K562 (cell line): Measurements from ENCODE around the gene SLC4A2. TPM values are rescaled to one million over a fixed set of nuclear protein-coding genes. Genes with fewer than 3 reads are reported as not detected.

Source experiments
- CC2D1A ChIP-seq: fragments of 450-650 bp; IDR thresholded peaks from 2 replicates; pipeline ENCODE4 v1.6.1; 2017; ENCODE audit warnings: mild to moderate bottlenecking
- FOXK1 ChIP-seq: sonication (generic); formaldehyde crosslinking; IDR thresholded peaks from 2 replicates; pipeline ENCODE4 v1.8.0; 2022; ENCODE audit warnings: missing genetic modification reagents, mild to moderate bottlenecking, borderline replicate concordance
- HIVEP1 ChIP-seq: fragments of 250-450 bp; sonication (Bioruptor Pico); IDR thresholded peaks from 2 replicates; pipeline ENCODE4 v1.4.0; 2020; ENCODE audit warnings: mild to moderate bottlenecking
- HNRNPK ChIP-seq: fragments of 200-400 bp; formaldehyde crosslinking; IDR thresholded peaks from one replicate; pipeline ENCODE4 v1.6.1; 2018; ENCODE audit warnings: mild to moderate bottlenecking, low read depth, low read length; ENCODE audit not compliant: poor library complexity, severe bottlenecking
- KDM4B ChIP-seq, 2 experiments: fragments of 450-650 bp in 1 of 2; sonication (generic) in 1 of 2; IDR thresholded peaks; 2 replicates each; pipeline ENCODE4 v1.6.1; 2016 to 2017; ENCODE audit warnings: borderline replicate concordance in 2 of 2, antibody characterized with exemption in 1 of 2, low read depth in 1 of 2, mild to moderate bottlenecking in 1 of 2
- NR2C2 ChIP-seq, 2 experiments: fragments of 200-800 bp in 1 of 2; sonication (Bioruptor generic) in 1 of 2; sonication (generic) in 1 of 2; formaldehyde crosslinking in 1 of 2; IDR thresholded peaks; 2 replicates each; pipeline versions ENCODE4 v1.6.1 to v1.8.0; 2016 to 2022; ENCODE audit warnings: mild to moderate bottlenecking in 1 of 2, missing compliant biosample characterization in 1 of 2, missing genetic modification characterization in 1 of 2, missing genetic modification reagents in 1 of 2
- POLR2B ChIP-seq: fragments of 450-650 bp; IDR thresholded peaks from 2 replicates; pipeline ENCODE4 v1.6.1; 2018; ENCODE audit warnings: low read depth; ENCODE audit not compliant: partially characterized antibody
- RREB1 ChIP-seq: fragments of 250-450 bp; sonication (Bioruptor Pico); IDR thresholded peaks from 2 replicates; pipeline ENCODE4 v1.4.0; 2020
- TAL1 ChIP-seq: fragments of 450-650 bp; IDR thresholded peaks from 2 replicates; pipeline ENCODE4 v1.6.1; 2016; ENCODE audit warnings: mild to moderate bottlenecking
- TEAD1 ChIP-seq, 2 experiments: fragments of 450-650 bp in 1 of 2; sonication (generic) in 1 of 2; formaldehyde crosslinking; IDR thresholded peaks; 2 replicates each; pipeline versions ENCODE4 v1.4.0 to v1.8.0; 2020 to 2022; ENCODE audit warnings: mild to moderate bottlenecking in 2 of 2, missing genetic modification reagents in 1 of 2
- ZBED1 ChIP-seq: IDR thresholded peaks from 2 replicates; pipeline ENCODE4 v1.6.1; 2014
- ZNF668 ChIP-seq: fragments of 250-450 bp; sonication (Bioruptor Pico); IDR thresholded peaks from 2 replicates; pipeline ENCODE4 v1.8.0; 2022; ENCODE audit warnings: mild to moderate bottlenecking, inconsistent platforms
- polyA plus RNA-seq, 8 experiments: library from polyadenylated mRNA; depleted of rRNA in 4 of 8; stranded (reverse) in 5 of 8; unstranded in 3 of 8; fragments of >200 nt; fragmentation: Nextera tagmentation in 2 of 8; fragmentation: Illumina TruSeq in 1 of 8; extraction: Ambion mirVana in 2 of 8; extraction: Trizol in 1 of 8; gene quantifications; 2 replicates each; pipeline versions ENCODE4 v1.2.1 to v1.2.3, GENCODE V29; 2011 to 2014; ENCODE audit warnings: inconsistent platforms in 1 of 8, missing spikeins in 1 of 8
- total RNA-seq, 7 experiments: library from RNA; depleted of rRNA in 6 of 7; stranded (reverse); fragments of >200 nt in 6 of 7; fragmentation: Illumina TruSeq in 2 of 7; extraction: Trizol in 2 of 7; gene quantifications; 2 replicates each; pipeline versions ENCODE4 v1.2.1 to v1.2.3, GENCODE V29; 2011 to 2021; ENCODE audit warnings: low replicate concordance in 1 of 7
- TF ChIP-seq, protein P1 (sequence below), 3 experiments: fragments of 200-800 bp in 1 of 3; fragments of 250-450 bp in 1 of 3; fragments of 450-650 bp in 1 of 3; sonication (Bioruptor Pico) in 1 of 3; sonication (Bioruptor generic) in 1 of 3; formaldehyde crosslinking in 1 of 3; IDR thresholded peaks; 2 replicates each; pipeline versions ENCODE4 v1.6.1 to v1.8.0; 2016 to 2022; ENCODE audit warnings: mild to moderate bottlenecking in 2 of 3, missing genetic modification characterization in 2 of 3, missing compliant biosample characterization in 1 of 3, moderate library complexity in 1 of 3
- TF ChIP-seq, protein P2 (sequence below), 2 experiments: fragments of 450-650 bp; IDR thresholded peaks; 2 replicates each; pipeline ENCODE4 v1.6.1; 2018; ENCODE audit warnings: mild to moderate bottlenecking in 2 of 2, low read depth in 1 of 2; ENCODE audit not compliant: partially characterized antibody in 2 of 2

The SLC4A2 gene
- total and polyA plus RNA-seq, 9 of the 15 experiments (the other 6 are each of a cell fraction or from before 2014, with no cell fraction given) = 11.4 to 375 (median 130) TPM

GRCh38 chr7:151075978-151076426 is 16.6 kb downstream of the SLC4A2 start (continued):
- peak; percentile 69 for TF ChIP-seq POLR2B
- TF ChIP-seq FOXK1 (CRISPR knock-in tag) = no peak
- TF ChIP-seq ZNF668 (CRISPR knock-in tag) = no peak
- no peak for TF ChIP-seq HIVEP1
- TF ChIP-seq, protein P1, sequence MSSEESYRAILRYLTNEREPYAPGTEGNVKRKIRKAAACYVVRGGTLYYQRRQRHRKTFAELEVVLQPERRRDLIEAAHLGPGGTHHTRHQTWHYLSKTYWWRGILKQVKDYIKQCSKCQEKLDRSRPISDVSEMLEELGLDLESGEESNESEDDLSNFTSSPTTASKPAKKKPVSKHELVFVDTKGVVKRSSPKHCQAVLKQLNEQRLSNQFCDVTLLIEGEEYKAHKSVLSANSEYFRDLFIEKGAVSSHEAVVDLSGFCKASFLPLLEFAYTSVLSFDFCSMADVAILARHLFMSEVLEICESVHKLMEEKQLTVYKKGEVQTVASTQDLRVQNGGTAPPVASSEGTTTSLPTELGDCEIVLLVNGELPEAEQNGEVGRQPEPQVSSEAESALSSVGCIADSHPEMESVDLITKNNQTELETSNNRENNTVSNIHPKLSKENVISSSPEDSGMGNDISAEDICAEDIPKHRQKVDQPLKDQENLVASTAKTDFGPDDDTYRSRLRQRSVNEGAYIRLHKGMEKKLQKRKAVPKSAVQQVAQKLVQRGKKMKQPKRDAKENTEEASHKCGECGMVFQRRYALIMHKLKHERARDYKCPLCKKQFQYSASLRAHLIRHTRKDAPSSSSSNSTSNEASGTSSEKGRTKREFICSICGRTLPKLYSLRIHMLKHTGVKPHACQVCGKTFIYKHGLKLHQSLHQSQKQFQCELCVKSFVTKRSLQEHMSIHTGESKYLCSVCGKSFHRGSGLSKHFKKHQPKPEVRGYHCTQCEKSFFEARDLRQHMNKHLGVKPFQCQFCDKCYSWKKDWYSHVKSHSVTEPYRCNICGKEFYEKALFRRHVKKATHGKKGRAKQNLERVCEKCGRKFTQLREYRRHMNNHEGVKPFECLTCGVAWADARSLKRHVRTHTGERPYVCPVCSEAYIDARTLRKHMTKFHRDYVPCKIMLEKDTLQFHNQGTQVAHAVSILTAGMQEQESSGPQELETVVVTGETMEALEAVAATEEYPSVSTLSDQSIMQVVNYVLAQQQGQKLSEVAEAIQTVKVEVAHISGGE (CRISPR knock-in tag; IDR thresholded peaks at IDR 0.05) = no peak
- no peak for TF ChIP-seq RREB1
- TF ChIP-seq KDM4B (IDR thresholded peaks at IDR 0.05; ENCODE audit: borderline replicate concordance in 2 of 2, low read depth in 1 of 2) = no peak
- no peak for TF ChIP-seq CC2D1A
- no peak for TF ChIP-seq NR2C2 (CRISPR knock-in tag; IDR thresholded peaks at IDR 0.05)
- TF ChIP-seq NR2C2 (tag; IDR thresholded peaks at IDR 0.05) = no peak
- no peak for TF ChIP-seq HNRNPK
- TF ChIP-seq, protein P2, sequence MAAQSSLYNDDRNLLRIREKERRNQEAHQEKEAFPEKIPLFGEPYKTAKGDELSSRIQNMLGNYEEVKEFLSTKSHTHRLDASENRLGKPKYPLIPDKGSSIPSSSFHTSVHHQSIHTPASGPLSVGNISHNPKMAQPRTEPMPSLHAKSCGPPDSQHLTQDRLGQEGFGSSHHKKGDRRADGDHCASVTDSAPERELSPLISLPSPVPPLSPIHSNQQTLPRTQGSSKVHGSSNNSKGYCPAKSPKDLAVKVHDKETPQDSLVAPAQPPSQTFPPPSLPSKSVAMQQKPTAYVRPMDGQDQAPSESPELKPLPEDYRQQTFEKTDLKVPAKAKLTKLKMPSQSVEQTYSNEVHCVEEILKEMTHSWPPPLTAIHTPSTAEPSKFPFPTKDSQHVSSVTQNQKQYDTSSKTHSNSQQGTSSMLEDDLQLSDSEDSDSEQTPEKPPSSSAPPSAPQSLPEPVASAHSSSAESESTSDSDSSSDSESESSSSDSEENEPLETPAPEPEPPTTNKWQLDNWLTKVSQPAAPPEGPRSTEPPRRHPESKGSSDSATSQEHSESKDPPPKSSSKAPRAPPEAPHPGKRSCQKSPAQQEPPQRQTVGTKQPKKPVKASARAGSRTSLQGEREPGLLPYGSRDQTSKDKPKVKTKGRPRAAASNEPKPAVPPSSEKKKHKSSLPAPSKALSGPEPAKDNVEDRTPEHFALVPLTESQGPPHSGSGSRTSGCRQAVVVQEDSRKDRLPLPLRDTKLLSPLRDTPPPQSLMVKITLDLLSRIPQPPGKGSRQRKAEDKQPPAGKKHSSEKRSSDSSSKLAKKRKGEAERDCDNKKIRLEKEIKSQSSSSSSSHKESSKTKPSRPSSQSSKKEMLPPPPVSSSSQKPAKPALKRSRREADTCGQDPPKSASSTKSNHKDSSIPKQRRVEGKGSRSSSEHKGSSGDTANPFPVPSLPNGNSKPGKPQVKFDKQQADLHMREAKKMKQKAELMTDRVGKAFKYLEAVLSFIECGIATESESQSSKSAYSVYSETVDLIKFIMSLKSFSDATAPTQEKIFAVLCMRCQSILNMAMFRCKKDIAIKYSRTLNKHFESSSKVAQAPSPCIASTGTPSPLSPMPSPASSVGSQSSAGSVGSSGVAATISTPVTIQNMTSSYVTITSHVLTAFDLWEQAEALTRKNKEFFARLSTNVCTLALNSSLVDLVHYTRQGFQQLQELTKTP (IDR thresholded peaks at IDR 0.05; ENCODE audit: low read depth in 1 of 2, partially characterized antibody in 2 of 2) = no peak
- no peak for TF ChIP-seq TEAD1 (CRISPR knock-in tag; IDR thresholded peaks at IDR 0.05)
- TF ChIP-seq TAL1 = no peak
- TF ChIP-seq ZBED1 = no peak
